ENCODE results near the gene EFCAB3. TPM values are rescaled to one million over a fixed set of nuclear protein-coding genes. Genes with fewer than 3 reads are reported as not detected.
"Not testable (repeated sequence)": the region's sequence is repeated elsewhere in the genome, so short reads cannot be mapped to it uniquely, and the experiment has no call there.

EFCAB3 gene
- total RNA-seq, 1 experiment from 2014 or later: not detected

GRCh38 chr17:62444063-62444462 lies 63.7 kb downstream of the EFCAB3 start (continued):
- TF ChIP-seq ATF1 (CRISPR knock-in tag; IDR thresholded peaks at IDR 0.05) (no peak), ZNF512 (CRISPR knock-in tag; IDR thresholded peaks at IDR 0.05; ENCODE audit: borderline replicate concordance) (no peak), CBFB (CRISPR knock-in tag; IDR thresholded peaks at IDR 0.05; ENCODE audit: low read depth) (no peak), MYBL2 (CRISPR knock-in tag; IDR thresholded peaks at IDR 0.05) (no peak), NR2C2 (CRISPR knock-in tag; IDR thresholded peaks at IDR 0.05) (no peak), SMAD3 (CRISPR knock-in tag; IDR thresholded peaks at IDR 0.05; ENCODE audit: borderline replicate concordance) (no peak), FOXK1 (CRISPR knock-in tag; IDR thresholded peaks at IDR 0.05) (no peak)

- POLR2A ChIA-PET; DNase-seq (ENCODE audit: low spot score); H3K4me3 Mint-ChIP-seq; H3K27ac Mint-ChIP-seq; H3K9me3 Mint-ChIP-seq; CTCF ChIA-PET; ATAC-seq; H3K4me1 Mint-ChIP-seq; H3K27me3 Mint-ChIP-seq (ENCODE audit: low read depth): not testable (repeated sequence)
- H3K36me3 Mint-ChIP-seq: peaks cover 53% of the 10 kb centered on the region
Measured at GRCh38 chr17:62445791-62446190, 65.4 kb downstream of the EFCAB3 start.

GRCh38 chr17:62452195-62452594 lies 71.8 kb downstream of the EFCAB3 start:
- H3K4me3 Mint-ChIP-seq; H3K4me1 Mint-ChIP-seq; POLR2A ChIA-PET; ATAC-seq; CTCF ChIA-PET; H3K27me3 Mint-ChIP-seq (ENCODE audit: low read depth); DNase-seq (ENCODE audit: low spot score); H3K9me3 Mint-ChIP-seq; H3K27ac Mint-ChIP-seq: not testable (repeated sequence)
- H3K36me3 Mint-ChIP-seq: peaks cover 21% of the 10 kb centered on the region

- H3K4me3 Mint-ChIP-seq; H3K27me3 Mint-ChIP-seq (ENCODE audit: low read depth); H3K27ac Mint-ChIP-seq; POLR2A ChIA-PET; ATAC-seq; DNase-seq (ENCODE audit: low spot score); H3K9me3 Mint-ChIP-seq; CTCF ChIA-PET; H3K4me1 Mint-ChIP-seq: not testable (repeated sequence)
- peaks cover 13% of the 10 kb centered on the region for H3K36me3 Mint-ChIP-seq
Measured at GRCh38 chr17:62453041-62453440, 72.7 kb downstream of the EFCAB3 start.

- POLR2A ChIA-PET, H3K27ac Mint-ChIP-seq, H3K36me3 Mint-ChIP-seq: not testable (repeated sequence)
Measured at GRCh38 chr17:62453656-62454055, 73.3 kb downstream of the EFCAB3 start.

GRCh38 chr17:62454111-62454510 lies 73.8 kb downstream of the EFCAB3 start:
- H3K4me3 Mint-ChIP-seq; H3K4me1 Mint-ChIP-seq; CTCF ChIA-PET; POLR2A ChIA-PET; ATAC-seq; H3K9me3 Mint-ChIP-seq; H3K27ac Mint-ChIP-seq; DNase-seq (ENCODE audit: low spot score); H3K27me3 Mint-ChIP-seq (ENCODE audit: low read depth); H3K36me3 Mint-ChIP-seq: not testable (repeated sequence)

More at GRCh38 chr17:62453656-62454055, 73.3 kb downstream of the EFCAB3 start:
- H3K27me3 Mint-ChIP-seq (ENCODE audit: low read depth); H3K4me1 Mint-ChIP-seq; DNase-seq (ENCODE audit: low spot score); H3K4me3 Mint-ChIP-seq; CTCF ChIA-PET; H3K9me3 Mint-ChIP-seq; ATAC-seq: not testable (repeated sequence)

- H3K4me1 Mint-ChIP-seq: no peaks in the 10 kb centered on the region; the same call in 1 of the 2 replicates
- no peaks in the 10 kb centered on the region for H3K9me3 Mint-ChIP-seq
- no peak overlapping the region for H3K4me3 Mint-ChIP-seq
- CTCF ChIA-PET: no interaction called here
- H3K36me3 Mint-ChIP-seq: peaks cover 2% of the 10 kb centered on the region; the same call in 1 of the 2 replicates
- TF ChIP-seq TP53 (CRISPR knock-in tag; IDR thresholded peaks at IDR 0.05) (no peak), NR3C1 (CRISPR knock-in tag; conservative IDR thresholded peaks at IDR 0.05; ENCODE audit: low read depth) (no peak), FOXJ3 (CRISPR knock-in tag; IDR thresholded peaks at IDR 0.05; ENCODE audit: borderline replicate concordance) (no peak), KAT7 (CRISPR knock-in tag; IDR thresholded peaks at IDR 0.05; ENCODE audit: borderline replicate concordance) (no peak), ELF4 (CRISPR knock-in tag; IDR thresholded peaks at IDR 0.05; ENCODE audit: low read depth) (no peak), SMAD4 (CRISPR knock-in tag; IDR thresholded peaks at IDR 0.05) (no peak), JAZF1 (CRISPR knock-in tag; IDR thresholded peaks at IDR 0.05) (no peak), MAX (CRISPR knock-in tag; IDR thresholded peaks at IDR 0.05) (no peak)
- POLR2A ChIA-PET: interaction anchor here (0.6 kb wide), 1 partner anchor 90 kb away, joined by 3 read pairs; no protein-coding TSS in a partner anchor
- DNase-seq (ENCODE audit: low spot score) (no peak), ATAC-seq (no peak)
- H3K27ac Mint-ChIP-seq: no peak overlapping the region
- no peaks in the 10 kb centered on the region for H3K27me3 Mint-ChIP-seq (ENCODE audit: low read depth)
Measured at GRCh38 chr17:62456016-62456415, 75.7 kb downstream of the EFCAB3 start.

GRCh38 chr17:62458483-62458882 lies 78.1 kb downstream of the EFCAB3 start:
- H3K9me3 Mint-ChIP-seq; H3K36me3 Mint-ChIP-seq; DNase-seq (ENCODE audit: low spot score); H3K27ac Mint-ChIP-seq; CTCF ChIA-PET; H3K4me3 Mint-ChIP-seq; ATAC-seq; H3K27me3 Mint-ChIP-seq (ENCODE audit: low read depth); H3K4me1 Mint-ChIP-seq: not testable (repeated sequence)
- POLR2A ChIA-PET: interaction anchor here (0.6 kb wide), 1 partner anchor 269 kb away, joined by 3 read pairs; no protein-coding TSS in a partner anchor

- H3K9me3 Mint-ChIP-seq; DNase-seq (ENCODE audit: low spot score); ATAC-seq; H3K27ac Mint-ChIP-seq; H3K36me3 Mint-ChIP-seq; H3K4me1 Mint-ChIP-seq; H3K27me3 Mint-ChIP-seq (ENCODE audit: low read depth); CTCF ChIA-PET; POLR2A ChIA-PET; H3K4me3 Mint-ChIP-seq: not testable (repeated sequence)
Measured at GRCh38 chr17:62464422-62464821, 84.1 kb downstream of the EFCAB3 start.
